ENCODE measurements around the gene GPD2. TPM values are rescaled to one million over a fixed set of nuclear protein-coding genes. Genes with fewer than 3 reads are reported as not detected.

The GPD2 gene
- total RNA-seq, 1 donor from 2014 or later, result 25.3 TPM

GRCh38 chr2:156537141-156537540, 101.0 kb downstream of the GPD2 start:
- no peak overlapping the region for H3K27ac Mint-ChIP-seq
- H3K4me1 Mint-ChIP-seq (ENCODE audit: unreplicated experiment), result peaks cover 4% of the 10 kb centered on the region
- no peaks in the 10 kb centered on the region for H3K9me3 Mint-ChIP-seq
- H3K36me3 Mint-ChIP-seq, result peaks cover 6% of the 10 kb centered on the region
- no peak overlapping the region for H3K4me3 Mint-ChIP-seq
- DNase-seq (ENCODE audit: extremely low spot score, unreplicated experiment), result no peak
- no peak for TF ChIP-seq CTCF (conservative IDR thresholded peaks at IDR 0.05)
- no peaks in the 10 kb centered on the region for H3K27me3 Mint-ChIP-seq

GRCh38 chr2:156538083-156538504, 101.9 kb downstream of the GPD2 start:
- Mint-ChIP-seq H3K27me3 (no peaks in the 10 kb centered on the region), H3K4me3 (no peak overlapping the region), H3K36me3 (peaks cover 5% of the 10 kb centered on the region), H3K4me1 (ENCODE audit: unreplicated experiment) (peaks cover 4% of the 10 kb centered on the region), H3K9me3 (no peaks in the 10 kb centered on the region), H3K27ac (no peak overlapping the region)
- no peak for DNase-seq (ENCODE audit: extremely low spot score, unreplicated experiment)
- TF ChIP-seq CTCF (conservative IDR thresholded peaks at IDR 0.05), result no peak

GRCh38 chr2:156539086-156539860, 103.1 kb downstream of the GPD2 start:
- no peak overlapping the region for H3K27ac Mint-ChIP-seq
- peaks cover 4% of the 10 kb centered on the region for H3K4me1 Mint-ChIP-seq (ENCODE audit: unreplicated experiment)
- H3K4me3 Mint-ChIP-seq, result no peak overlapping the region
- H3K9me3 Mint-ChIP-seq, result no peaks in the 10 kb centered on the region
- no peaks in the 10 kb centered on the region for H3K36me3 Mint-ChIP-seq
- no peak for TF ChIP-seq CTCF (conservative IDR thresholded peaks at IDR 0.05)
- no peak for DNase-seq (ENCODE audit: extremely low spot score, unreplicated experiment)
- H3K27me3 Mint-ChIP-seq, result no peaks in the 10 kb centered on the region

GRCh38 chr2:156540706-156541105, 104.5 kb downstream of the GPD2 start:
- H3K36me3 Mint-ChIP-seq, result no peaks in the 10 kb centered on the region
- TF ChIP-seq CTCF (conservative IDR thresholded peaks at IDR 0.05), result no peak
- no peaks in the 10 kb centered on the region for H3K9me3 Mint-ChIP-seq
- H3K4me1 Mint-ChIP-seq (ENCODE audit: unreplicated experiment), result peaks cover 4% of the 10 kb centered on the region
- no peak for DNase-seq (ENCODE audit: extremely low spot score, unreplicated experiment)
- H3K27me3 Mint-ChIP-seq, result no peaks in the 10 kb centered on the region
- H3K4me3 Mint-ChIP-seq, result no peak overlapping the region
- no peak overlapping the region for H3K27ac Mint-ChIP-seq

GRCh38 chr2:156541229-156541628, 105.0 kb downstream of the GPD2 start:
- DNase-seq (ENCODE audit: extremely low spot score, unreplicated experiment), result no peak
- Mint-ChIP-seq H3K27me3 (no peaks in the 10 kb centered on the region), H3K4me3 (no peak overlapping the region), H3K9me3 (no peaks in the 10 kb centered on the region), H3K4me1 (ENCODE audit: unreplicated experiment) (peaks cover 4% of the 10 kb centered on the region), H3K36me3 (no peaks in the 10 kb centered on the region), H3K27ac (no peak overlapping the region)
- no peak for TF ChIP-seq CTCF (conservative IDR thresholded peaks at IDR 0.05)
